Stomach (tissue), 4 donors: ENCODE data around the gene E2F8.

Experiments
- CTCF ChIP-seq, 7 experiments: fragments of 450-650 bp in 4 of 7; fragments of 200-600 bp in 3 of 7; sonication (generic) in 3 of 7; IDR thresholded peaks; one replicate each; pipeline ENCODE4 v1.5.1; 2016 to 2019; ENCODE audit warnings: antibody characterized with exemption in 7 of 7, control low read depth in 2 of 7, mild to moderate bottlenecking in 1 of 7
- POLR2A ChIP-seq, 4 donors: fragments of 450-650 bp; IDR thresholded peaks; one replicate each; pipeline ENCODE4 v1.6.1; 2016; ENCODE audit warnings: antibody characterized with exemption in 4 of 4, control low read depth in 2 of 4, mild to moderate bottlenecking in 1 of 4, moderate library complexity in 1 of 4

DNA sequence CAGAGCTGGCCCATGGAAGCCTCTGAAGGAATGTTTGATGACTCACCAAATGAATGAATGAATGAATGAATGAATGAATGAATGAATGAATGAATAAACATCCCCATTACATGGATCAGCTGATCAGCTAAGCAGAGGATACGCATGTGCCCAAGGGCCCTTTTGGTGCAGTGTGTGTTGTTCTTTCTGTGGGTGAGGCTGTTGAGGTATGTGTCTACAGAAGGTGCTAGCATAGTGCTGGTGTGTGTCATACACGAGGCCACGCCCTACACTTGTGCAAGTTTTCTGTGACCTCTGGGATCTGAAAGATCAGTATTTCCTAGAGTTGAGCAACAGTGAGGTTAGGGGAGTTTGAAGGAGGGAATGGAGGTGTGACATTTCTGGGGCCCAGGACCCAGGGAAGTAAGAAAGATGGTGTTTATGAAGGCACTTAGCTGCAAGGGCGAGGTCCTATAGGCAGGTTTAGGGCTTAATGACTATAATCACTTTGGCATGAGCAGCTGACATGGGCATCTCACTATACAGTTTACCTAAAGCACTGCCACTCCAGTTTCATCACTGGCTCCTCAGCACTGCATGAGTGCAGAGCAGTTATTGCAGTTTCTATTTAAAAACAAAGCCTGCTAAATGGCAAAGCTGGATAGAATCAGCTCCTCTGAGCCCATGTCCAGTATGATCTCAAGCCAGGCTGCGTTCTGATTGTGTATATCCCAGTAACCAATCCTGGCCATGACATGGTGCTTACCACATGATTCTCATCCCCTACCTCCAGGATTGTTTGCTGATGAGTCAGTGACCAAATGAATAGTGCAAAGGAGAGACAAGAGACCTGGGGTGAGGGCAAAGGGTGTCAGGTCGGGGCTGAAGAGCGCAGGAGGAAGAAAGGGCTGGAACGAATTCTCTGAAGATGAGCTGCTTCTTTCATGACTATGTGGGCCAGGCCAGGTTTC is 36.4 kb upstream of the E2F8 start:
- no peak for TF ChIP-seq CTCF (IDR thresholded peaks at IDR 0.05)
- TF ChIP-seq POLR2A (IDR thresholded peaks at IDR 0.05) = no peak
